GM21528 (cell line): Measurements from ENCODE around the gene LTBP2.

Source experiments
- ATAC-seq: cut with Tn5 transposase; IDR thresholded peaks from one replicate; pipeline ENCODE4 v1.9.1; 2021; ENCODE audit warnings: mild to moderate bottlenecking, moderate library complexity; ENCODE audit not compliant: unreplicated experiment, low FRiP score

LTBP2 gene

DNA sequence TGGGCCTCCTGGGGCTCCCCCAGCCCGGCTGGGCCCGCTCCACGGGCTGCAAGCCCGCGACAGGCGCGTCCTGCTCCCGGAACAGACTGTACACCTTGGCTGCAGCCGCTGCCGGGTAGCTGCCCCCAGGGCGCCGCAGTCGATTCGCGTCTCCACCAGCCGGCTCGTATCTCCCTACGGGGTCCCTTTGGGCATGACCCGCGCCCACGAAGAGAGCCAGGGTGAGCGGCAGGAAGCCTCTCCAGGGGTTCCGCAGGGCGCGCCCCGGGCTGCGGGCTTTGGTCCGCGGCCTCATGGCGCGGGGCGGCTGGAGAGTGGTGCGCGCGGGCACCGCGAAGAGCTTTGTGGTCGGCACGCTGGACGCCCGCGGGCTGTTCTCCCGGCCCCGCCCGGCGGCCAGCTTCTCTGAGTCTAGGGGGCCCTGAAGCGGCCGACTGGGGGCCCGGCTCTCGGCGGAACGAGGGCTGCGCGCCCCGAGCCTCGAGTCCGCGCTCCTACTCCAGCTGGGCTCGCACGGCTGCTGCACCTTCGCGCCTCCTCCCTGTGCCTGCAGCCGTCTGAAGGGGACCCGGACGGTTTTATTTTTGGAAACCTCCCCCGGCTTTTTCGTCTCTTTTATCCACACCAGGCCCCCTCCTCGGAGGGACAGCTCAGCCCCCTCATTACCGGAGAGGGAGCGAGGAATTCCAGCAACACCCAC is at the start of gene LTBP2:
Gene LTBP2, minus strand, starts transcription at position 588 of the 700 bp plus-strand sequence. Its CDS starts 293 bp downstream, at position 295.
- no peak for ATAC-seq

DNA sequence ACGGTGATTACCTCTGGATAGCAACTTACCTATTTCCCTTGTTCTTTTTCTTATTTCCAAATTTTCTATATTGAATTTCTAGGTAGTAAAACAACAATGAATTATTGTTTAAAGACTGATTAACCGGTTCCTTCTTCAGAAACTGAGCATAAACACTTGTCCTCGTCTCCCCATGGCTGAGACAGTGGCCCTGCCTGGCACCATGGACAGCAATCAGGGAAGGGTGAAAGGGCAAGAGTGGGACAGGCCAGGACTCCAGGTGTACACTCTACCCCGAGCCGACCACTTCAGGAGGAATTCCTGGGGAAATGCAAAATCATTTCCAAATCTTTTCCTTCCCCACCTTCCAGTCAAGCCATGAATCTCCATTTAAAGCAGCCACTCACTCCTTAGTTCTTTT is 48.8 kb upstream of the LTBP2 start:
- ATAC-seq: no peak

DNA sequence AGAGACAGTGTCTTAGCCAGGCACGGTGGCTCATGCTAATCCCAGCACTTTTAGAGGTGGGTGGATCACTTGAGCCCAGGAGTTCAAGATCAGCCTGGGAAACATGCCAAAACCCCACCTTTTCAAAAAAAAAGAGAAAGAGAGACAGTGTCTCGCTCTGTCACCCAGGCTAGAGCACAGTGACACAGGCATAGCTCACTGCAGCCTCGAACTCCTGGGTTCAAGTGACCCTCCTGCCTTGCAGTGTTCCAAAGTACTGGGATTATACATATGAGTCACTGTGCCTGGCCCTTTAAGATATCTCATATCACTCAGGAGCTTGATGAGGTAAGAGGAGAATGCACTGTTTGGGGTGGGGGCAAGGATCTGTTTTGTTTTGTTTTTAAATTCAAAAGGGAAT is 48.1 kb upstream of the LTBP2 start:
- ATAC-seq: no peak

DNA sequence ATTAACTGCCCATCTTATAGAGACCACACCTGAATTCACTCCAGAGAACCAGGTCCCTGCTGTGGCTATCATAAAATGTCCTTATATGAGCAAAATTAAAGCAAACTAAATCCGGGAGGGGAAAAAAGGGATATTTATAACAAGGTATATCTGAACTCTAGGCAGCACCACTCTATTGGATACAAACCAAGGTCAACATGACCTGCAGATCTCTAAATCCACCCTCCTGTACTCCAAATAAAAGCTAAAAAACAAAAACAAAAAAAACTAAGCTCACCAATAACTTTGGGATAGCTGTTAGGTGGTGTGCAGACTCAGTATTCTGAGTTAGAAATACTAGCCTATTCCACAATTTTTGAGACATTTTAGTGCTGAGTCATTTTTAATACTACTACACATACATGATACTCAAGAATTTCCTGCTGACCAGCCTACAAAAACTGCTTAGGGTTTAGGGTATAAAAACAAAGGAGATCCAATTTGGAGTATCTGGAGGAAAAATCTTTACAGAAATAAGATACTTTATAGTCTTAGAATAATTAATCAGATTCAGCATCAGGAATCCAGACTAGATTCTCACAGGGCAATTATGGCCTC is 46.6 kb upstream of the LTBP2 start:
- no peak for ATAC-seq

DNA sequence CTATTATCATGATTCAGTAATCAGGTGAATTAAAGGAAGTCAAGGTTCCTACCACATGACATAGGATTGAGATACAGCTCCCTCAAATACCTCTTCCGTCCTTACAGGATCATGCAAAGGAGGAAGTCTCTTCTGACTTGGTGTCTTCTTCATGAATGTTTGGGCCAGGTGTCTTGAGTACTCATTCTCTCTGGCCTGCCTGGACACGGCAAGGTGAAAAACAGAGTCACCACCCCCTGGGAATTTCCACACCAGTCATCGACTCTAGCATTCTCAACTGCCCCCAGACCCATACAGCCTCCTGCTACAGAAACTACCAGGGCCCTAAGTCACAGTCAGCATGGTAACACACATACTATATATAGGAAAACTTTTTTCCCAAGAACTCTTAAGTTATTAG is 44.9 kb upstream of the LTBP2 start:
- no peak for ATAC-seq

DNA sequence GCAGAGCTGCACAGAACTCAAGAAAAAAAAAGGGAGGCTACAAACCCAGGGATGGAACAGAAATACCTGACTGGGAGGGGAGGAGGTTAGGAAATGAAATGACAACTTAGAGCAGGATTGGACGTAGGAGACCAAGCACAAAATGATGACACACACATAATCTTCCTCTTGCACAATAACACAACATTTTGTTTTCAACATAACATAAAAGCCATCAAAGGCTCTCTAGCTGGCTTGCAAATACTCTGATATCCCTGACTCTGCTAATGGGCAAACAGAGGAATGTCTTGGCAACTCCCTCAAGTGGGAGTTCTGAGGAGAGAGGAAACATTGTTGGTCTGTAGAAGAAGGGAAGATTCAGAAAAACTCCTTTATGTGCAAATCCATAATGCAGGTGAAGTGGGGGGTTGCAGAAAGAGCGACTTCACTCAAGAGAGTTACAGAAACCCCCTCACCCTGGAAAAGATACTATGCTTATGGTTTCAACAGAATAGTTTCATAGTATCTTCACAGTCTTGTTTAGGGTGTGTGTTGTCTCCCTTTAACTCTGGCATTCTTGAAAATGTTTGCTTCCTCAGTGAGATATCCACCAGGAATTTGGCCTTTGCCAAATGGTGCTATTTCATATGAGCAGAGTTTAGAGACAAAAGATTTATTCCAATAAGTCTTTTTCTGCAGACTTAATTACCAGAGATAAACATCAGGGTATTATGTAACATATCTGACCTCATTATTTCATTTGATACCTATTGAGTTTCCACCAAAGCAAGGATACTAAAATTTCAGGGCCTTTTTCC is 43.8 kb upstream of the LTBP2 start:
- no peak for ATAC-seq

DNA sequence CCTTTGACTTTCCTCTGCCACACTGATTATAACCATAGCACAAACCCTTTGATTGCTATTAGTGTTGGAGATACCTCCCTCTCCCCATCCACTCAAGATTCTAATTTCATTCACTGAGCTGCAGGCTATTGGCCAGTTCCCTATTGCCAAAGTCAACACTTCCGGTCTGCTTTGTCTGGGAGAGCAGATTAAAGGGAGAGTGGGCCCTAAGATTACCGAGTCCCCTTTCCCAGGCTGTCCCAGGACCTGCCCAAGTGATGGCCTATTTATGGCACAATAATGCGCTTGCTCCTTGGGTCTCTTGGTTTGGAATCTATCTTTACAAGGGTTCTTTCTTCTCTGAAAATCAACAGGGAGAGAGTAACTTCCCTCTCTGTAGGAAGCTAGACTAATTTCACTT is 42.9 kb upstream of the LTBP2 start:
- ATAC-seq: no peak

DNA sequence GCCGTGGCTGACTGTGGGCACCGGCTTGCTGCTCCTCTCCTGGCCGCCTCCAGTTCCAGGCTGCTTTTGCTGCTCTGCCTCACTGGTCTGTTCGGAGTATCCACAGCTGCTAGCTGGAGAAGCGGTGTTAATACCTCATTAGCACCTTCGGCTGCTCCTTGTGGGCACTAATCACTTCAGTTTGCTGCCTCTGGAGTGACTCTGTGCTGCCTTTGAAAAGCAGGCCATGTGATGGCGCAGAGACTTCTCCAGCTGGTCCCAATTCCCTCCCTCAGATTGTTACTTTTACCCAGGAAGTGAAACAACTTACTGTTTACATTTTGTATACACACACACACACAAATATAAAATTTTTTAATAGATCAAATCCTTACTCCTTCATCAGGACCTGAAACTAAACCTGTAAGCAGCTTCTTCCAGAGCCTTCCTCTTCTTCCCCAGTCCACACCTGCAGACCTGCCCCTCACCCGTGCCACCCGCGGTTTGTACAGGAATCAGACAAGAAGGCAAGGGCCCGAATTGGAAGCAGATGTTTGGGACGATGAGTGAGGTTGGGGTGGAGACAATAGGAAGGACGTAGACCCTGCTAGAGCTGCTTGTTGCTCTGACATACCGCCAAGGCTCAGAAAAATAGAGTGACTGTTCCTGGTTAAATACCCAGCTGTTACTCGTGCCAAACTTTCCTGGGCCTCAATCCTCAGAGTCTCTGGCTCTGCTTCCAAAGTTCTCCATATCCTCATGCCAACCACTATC is 41.5 kb upstream of the LTBP2 start:
- no peak for ATAC-seq

DNA sequence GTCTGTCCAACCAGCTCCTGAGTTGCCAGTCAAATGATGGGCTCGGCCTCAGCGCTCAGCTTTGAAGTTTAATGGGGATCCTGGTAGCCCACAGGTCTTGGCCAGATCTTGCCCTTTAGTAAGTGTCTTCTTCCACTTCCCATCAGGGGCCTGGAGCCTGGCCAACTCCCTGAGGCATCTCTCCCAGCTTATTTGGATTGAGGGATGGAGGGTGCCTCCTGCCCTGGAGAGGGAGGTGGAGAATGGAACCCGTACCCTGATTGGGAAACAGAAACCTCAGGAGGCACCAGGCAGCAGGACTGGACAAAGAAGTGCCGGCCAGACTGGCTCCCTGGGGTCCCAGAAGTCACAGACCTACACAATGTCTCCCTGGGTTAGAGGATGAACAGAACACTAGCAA is 40.5 kb upstream of the LTBP2 start:
- ATAC-seq: no peak

DNA sequence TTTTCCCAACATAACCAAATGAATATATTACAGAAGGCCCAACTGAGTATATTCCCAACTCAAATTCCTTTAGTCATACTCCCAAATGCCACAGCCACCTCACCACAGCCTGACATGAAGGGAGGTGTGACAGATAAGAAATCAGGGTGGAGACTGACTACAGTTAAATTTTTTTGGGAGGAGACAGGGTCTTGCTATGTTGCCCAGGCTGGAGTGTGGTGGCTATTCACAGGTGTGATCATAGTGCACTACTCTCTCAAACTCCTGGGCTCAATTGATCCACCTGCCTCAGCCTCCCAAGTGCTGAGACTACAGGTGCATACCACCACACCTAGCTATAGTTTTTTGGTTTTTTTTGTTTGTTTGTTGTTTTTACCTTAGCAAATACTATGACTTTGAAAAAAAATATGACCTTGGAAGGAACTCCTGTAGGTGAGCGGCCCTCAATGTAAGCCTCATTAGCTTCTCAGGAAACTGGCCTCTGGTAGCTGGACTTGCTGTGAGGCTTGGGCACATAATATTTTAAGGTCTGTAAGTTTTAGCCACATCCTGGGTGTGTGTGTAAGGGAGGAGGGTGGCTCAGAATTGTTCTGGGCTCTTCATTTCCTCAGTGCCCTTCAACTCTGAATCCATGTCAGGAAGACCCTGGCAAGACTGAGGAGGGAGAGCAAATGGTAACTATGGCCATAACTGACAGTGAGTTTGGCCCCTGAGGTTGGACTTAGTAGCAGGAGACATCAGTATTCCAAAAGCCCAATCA is 39.1 kb upstream of the LTBP2 start:
- no peak for ATAC-seq

DNA sequence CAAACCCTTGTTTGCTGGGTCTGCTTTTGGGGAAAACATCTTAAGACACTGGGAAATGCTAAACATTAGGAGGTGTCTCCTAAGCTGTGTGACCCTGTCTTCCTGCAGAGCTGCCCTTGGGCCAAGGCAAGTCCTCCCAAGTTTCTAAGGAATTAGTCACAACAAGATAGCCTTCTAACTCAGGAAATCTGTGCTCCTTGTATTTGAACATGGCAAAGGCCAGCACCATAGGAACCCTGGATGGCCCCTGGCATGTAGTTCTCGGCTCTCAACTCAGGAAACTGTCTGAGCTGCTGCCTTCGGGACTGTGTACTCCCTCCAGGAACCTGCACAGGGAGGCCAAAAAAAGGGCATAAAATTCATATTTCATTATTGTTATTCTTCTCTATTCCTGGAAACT is 37.6 kb upstream of the LTBP2 start:
- no peak for ATAC-seq

DNA sequence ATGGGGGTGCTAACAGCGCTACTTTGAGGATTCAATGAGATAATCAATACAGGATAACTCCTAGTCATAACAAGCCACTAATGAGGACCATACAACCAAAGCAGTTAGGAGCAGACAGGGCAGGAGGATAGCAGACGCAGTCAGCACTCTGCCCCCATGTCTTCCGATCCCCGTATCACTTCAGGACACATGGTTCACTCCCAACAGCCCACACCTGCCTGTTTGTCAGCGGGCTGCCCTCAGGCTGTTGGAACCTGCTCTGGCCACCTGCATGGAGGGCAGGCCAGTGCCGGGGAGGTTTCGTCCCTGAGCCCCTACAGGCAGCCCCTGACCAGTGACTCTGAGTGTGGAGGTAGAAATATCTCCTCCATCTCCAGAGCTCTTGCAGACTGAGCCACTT is 37.1 kb upstream of the LTBP2 start:
- no peak for ATAC-seq

DNA sequence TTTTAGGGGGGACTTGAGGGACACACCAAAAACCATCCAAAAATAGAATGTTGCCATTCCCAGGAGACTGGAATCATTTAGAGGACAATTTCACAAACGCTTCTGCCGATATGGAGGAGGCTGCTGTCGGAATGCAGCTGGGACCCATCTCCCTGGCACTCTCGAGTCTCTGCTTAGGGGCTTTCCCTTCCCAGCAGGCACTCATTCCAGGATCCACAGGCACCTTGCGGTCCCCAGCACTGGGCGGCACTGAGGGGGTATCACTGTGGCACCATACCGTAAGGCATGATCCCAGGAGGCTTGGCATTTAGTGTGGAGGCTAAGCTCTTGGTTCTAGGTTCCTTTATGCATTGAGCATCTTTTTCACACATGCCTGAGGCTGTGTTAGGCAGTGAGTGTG is 36.6 kb upstream of the LTBP2 start:
- no peak for ATAC-seq

DNA sequence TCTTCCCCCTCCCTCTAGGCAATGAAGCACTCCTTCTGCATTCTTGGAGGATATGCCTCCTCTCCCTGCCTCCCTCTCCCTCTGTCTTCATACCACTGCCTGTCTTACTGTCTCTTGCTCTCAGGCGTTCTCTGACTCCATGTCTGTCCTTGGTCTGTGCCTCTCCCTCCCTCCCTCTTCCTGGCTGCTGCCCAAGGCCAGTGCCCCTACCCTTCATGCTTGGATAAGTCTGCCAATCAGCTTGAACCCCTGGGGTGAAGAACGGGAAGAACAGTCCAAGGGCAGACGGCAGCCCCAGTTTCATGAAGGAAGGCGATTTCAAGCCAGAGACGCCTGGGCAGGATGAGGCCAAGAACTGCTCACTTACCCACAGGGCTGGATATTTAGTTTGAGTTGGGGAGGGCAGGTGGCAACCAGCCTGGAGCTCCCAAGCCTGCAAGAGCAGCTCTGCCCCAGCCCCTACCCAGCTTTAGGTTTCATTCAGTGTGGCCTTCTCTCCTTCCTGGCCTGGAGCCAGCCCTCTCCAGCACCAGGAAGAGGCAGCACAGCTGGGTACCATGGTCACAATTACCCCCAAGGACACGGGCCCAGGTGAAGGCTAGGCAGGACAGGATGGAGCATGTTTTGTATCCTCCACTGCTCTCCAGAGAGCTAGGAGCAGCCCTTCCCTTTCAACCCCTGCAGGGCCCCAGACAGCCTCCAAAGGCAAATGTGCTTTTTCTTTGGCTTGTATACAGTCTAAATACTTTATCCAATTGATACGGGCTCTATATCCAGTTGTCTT is 35.8 kb upstream of the LTBP2 start:
- no peak for ATAC-seq

DNA sequence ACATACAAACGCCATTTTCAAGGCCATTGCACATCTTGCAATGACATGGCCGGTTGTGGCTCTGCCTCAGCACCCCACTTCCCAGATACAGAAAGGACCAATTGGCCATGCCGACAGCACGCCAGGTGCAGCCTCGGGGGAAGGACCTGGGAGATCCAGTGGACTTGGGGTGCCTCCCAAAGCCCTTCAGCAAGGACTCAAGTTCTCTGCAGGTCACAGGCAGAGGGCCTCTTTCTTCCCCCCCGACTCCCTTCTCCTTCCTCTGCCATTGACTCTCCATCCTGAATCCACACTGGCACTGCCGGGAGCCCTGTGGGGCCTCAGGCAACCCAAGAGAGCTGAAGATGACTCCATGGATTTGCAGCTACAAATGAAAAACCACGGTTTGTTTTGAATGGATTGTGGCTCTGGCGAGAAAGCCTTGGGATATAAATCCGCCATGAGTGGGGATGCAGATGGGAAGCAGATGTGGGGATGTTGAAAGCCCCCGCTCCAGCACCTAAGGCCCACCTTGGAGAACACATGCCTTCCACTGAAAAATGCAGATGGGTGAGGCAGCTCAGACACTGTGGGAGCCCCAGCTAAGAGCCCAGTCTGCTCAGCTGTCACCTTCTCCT is 35.1 kb upstream of the LTBP2 start:
- ATAC-seq: no peak

DNA sequence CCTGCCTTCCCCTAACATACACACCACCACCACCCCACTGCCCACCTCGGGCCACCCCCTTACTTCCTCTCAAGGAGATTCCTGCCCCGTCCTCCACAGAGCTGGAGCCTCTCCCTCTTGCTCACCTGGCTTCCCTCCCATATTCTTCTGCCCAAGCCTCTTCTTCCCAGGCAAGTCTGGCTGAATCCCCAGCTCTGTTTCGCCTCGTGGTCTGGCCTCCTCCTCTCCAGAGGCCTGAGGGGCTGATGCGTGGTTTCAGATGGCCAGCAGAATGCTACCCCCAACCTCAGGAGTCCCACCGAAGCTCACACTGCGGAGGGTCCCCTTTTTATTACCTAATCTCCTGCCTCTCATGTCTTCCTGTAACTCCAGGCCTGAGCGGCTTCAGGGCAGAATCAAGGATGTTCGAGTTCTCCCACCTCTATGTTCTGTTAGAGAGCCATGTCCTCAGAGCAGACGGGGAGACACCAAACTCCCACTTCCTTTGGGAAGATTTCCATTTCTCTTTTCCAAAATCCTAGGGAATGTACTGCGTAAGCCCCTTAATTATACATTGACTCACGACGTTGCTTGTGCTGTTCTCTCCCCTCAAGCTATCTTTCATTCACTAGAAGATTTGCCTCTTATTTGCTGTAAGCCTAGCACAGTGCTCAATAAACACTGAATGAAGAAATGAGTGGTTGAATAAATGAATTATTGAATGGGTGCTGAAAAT is 33.9 kb upstream of the LTBP2 start:
- ATAC-seq: no peak

DNA sequence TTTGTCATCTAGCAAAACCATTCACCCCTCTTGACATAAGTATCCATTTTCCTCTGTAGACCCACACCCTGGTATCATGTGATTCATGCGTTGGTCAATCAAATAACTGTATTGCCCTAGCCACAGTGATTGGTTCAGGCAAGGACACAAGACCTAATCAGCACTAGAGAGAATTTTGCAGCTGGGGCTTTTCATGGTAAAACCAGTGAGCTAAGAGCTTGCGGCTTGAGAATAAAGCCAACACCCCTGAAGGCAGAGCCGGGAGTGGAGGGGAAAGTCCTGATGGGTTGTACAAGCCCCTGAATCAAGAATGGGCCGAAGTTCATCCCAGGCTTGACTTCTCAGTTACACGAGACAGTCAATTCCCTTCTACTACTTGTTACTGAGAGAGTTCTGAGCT is 33.2 kb upstream of the LTBP2 start:
- no peak for ATAC-seq

DNA sequence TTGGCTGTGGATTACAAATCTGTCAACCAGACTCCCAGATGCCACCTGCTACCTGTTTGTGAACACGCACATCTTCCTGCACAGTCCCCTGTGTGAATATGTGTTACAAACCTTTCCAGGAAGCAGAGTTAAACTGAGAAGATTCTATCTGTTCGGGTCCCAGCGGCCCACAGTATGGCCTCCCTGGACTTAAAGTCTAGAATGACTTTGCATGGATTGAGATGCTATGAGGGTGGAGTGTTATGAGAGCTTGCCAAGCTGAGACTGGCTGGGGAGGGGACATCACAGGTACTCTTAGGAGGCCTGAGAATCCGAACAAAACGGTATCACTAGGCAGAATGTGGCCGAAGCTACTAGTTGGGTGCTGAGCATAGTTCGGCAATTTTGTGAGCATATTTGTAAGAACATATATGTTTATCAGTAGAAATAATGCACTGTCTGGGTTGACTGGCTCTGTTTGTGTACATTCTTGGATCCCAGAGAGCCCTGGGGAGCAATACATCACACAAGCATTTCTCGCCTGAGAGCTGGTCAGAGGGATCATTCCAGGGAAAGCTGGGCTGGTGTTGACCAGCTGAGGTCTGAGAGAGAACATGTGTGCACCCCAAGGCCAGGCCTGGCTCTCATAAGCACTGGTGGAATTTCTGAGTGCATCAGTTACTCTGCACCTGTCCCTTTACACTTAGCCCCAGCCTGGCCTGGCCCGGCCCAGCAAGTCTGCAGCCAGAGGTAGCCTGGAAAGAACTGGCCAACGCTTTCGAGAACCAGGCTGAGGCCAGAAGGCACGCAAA is 29.8 kb upstream of the LTBP2 start:
- no peak for ATAC-seq
